ENCODE results near the gene CERS5.
A peak's percentile ranks its signal among the peaks of the same experiment; 100 is the strongest.

Gene CERS5

DNA sequence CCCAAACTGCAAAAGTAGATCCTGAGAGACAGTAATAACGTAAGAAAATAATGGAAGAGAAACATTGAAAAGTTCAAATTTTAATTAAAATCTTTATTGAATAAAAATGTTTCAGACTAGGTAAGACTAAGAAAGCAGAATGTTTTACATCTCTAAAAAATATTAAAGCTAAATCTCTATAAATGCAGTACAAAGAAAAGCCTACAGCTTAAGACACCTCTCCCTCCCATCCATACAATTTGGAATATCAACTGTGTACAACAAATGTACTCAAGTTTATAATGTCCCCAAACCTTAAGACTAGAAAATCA is 8.5 kb upstream of the CERS5 start:
- TF ChIP-seq, protein P1, sequence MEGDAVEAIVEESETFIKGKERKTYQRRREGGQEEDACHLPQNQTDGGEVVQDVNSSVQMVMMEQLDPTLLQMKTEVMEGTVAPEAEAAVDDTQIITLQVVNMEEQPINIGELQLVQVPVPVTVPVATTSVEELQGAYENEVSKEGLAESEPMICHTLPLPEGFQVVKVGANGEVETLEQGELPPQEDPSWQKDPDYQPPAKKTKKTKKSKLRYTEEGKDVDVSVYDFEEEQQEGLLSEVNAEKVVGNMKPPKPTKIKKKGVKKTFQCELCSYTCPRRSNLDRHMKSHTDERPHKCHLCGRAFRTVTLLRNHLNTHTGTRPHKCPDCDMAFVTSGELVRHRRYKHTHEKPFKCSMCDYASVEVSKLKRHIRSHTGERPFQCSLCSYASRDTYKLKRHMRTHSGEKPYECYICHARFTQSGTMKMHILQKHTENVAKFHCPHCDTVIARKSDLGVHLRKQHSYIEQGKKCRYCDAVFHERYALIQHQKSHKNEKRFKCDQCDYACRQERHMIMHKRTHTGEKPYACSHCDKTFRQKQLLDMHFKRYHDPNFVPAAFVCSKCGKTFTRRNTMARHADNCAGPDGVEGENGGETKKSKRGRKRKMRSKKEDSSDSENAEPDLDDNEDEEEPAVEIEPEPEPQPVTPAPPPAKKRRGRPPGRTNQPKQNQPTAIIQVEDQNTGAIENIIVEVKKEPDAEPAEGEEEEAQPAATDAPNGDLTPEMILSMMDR (IDR thresholded peaks at IDR 0.05; ENCODE audit: low read depth, low read length): no peak
- H3K4me3 ChIP-seq (ENCODE audit: low read depth, low read length): no peak overlapping the region

DNA sequence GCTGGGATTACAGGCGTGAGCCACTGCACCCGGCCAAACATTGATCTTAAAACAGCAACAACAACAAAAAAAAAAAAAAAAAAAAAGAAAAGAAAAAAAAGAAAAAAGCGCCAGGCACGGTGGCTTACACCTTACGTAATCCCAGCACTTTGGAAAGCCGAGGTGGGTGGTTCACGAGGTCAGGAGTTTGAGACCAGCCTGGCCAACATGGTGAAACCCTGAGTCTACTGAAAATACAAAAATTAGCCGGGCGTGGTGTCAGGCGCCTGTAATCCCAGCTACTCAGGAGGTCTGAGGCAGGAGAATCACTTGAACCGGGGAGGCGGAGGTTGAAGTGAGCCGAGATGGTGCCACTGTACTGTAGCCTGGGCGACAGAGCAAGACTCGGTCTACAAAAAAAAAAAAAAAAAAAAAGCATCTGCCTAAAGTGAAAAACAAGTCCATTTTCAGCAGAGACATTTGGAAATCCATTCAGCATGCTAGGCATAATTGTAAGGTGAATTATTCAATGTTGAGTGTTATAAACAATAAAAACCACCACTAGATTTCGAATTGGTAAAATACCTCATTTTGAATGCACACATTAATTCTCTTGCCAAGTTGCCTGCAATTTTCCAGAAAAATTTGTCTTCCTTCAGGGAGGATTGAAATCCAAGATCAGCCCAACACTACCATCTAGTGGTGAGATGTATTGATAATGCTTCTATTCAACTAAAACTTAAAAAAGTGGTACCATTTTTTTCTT is 8.0 kb upstream of the CERS5 start:
- TF ChIP-seq, protein P1 (IDR thresholded peaks at IDR 0.05; ENCODE audit: low read depth, low read length): peak; percentile 40; the same call in 1 of the 2 replicates

DNA sequence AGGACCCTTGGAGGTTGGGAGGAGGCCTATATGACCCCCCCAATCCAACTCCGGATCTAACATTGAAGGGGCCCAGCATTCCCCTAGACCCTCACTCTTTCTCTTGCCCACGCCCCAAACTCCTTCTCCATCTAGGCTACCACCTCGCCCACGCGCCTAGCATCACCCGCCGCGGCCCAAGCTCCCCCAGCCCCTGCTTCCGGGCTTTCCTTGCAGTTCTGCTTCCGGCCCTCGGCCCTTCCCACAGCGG is 445 bp downstream of the CERS5 start:
- H3K4me3 ChIP-seq (ENCODE audit: low read depth, low read length): peak overlapping the region; percentile 69
- TF ChIP-seq, protein P1 (IDR thresholded peaks at IDR 0.05; ENCODE audit: low read depth, low read length): no peak

More for the DNA sequence above, 8.0 kb upstream of the CERS5 start:
- H3K4me3 ChIP-seq (ENCODE audit: low read depth, low read length): no peak overlapping the region

DNA sequence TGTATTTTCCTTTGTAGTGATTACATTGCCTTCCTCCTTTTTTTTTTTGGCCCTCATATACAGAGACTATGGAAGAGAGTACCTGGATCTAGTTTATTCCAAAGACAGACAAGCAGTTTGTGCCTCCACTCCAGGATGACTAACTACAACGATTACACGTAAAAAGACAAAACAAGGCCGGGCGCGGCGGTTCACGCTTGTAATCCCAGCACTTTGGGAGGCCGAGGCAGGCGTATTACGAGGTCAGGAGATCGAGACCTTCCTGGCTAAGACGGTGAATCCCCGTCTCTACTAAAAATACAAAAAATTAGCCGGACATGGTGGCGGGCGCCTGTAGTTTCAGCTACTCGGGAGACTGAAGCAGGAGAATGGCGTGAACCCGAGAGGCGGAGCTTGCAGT is 2.2 kb downstream of the CERS5 start:
- H3K4me3 ChIP-seq (ENCODE audit: low read depth, low read length): no peak overlapping the region
- TF ChIP-seq, protein P1 (IDR thresholded peaks at IDR 0.05; ENCODE audit: low read depth, low read length): no peak

DNA sequence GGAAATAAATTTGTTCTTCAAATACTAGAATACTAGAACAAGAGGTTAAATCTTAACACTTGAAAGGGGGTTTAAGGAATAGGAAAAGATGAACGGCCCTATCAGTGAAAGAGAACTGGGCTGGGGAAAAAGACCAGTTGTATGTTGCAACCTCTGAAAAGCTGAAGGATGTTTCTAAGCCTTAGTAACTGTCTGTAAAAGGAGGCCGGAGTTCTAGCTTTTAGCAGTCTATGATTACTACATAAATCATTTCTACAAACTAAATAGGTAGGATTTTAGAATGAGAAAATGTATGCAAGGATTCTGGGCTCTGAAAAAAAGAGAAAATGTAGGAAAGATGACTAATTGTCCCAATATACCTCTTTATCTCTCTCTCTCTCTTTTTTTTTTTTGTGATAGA is 4.9 kb downstream of the CERS5 start:
- no peak overlapping the region for H3K4me3 ChIP-seq (ENCODE audit: low read depth, low read length)
- TF ChIP-seq, protein P1 (IDR thresholded peaks at IDR 0.05; ENCODE audit: low read depth, low read length): no peak

DNA sequence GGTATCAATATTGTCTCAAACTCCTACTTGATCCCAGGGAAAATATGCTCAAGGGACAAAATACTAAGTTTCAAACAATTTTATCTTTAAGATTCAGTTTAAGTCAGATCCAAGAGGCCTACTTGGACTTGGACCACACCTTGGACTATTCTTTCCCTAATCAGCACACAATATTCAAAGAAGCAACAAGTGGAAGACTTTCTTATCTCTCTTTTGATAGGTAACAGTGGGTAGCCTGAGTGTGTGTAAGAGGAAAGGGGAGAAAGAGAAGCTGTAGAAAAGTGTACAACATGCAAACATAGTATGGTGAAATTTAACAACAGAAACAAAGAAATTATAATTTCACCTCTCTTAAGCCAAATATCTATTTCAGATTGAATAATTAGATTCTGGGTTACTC is 6.5 kb downstream of the CERS5 start:
- TF ChIP-seq, protein P1 (IDR thresholded peaks at IDR 0.05; ENCODE audit: low read depth, low read length): no peak
- H3K4me3 ChIP-seq (ENCODE audit: low read depth, low read length): no peak overlapping the region

DNA sequence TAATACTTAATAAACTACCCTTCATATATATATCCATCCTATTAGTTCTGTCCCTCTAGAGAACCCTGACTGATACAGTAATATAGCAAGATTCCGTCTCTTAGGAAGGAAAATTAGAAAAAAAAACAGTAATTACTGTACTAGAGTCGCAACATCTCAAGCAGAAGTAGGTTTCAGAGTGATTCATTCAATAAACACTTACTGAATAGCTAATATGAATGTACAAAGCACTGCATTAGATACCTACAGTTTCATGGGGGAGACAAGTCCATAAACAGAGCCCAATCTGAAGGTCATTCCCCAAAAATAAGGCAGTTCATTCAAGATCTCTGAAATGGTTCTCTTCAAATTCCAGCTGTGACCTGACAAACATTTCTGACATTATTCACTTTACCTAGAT is 9.9 kb downstream of the CERS5 start:
- H3K4me3 ChIP-seq (ENCODE audit: low read depth, low read length): no peak overlapping the region
- TF ChIP-seq, protein P1 (IDR thresholded peaks at IDR 0.05; ENCODE audit: low read depth, low read length): no peak
